Inflammatory macrophage treated with lipopolysaccharide for 4 hours (primary cell): ENCODE data around the gene PITPNC1.
"Not testable (repeated sequence)": the region's sequence is repeated elsewhere in the genome, so short reads cannot be mapped to it uniquely, and the experiment has no call there.

Experiments used
- DNase-seq: peaks from one replicate; pipeline ENCODE4 v3.0.0-alpha.2; 2020

PITPNC1 gene

GRCh38 chr17:67401598-67402504 lies 24.8 kb downstream of the PITPNC1 start:
- peak; percentile 91 for DNase-seq

- no peak for DNase-seq
These were observed 26.0 kb downstream of the PITPNC1 start for GRCh38 chr17:67403065-67403464.

GRCh38 chr17:67403483-67403882 lies 26.4 kb downstream of the PITPNC1 start:
- DNase-seq: no peak

- DNase-seq: not testable (repeated sequence)
These were observed 31.4 kb downstream of the PITPNC1 start for GRCh38 chr17:67408455-67408830.

GRCh38 chr17:67411397-67411796 lies 34.3 kb downstream of the PITPNC1 start:
- DNase-seq: peak; percentile 65

GRCh38 chr17:67412032-67412431 lies 35.0 kb downstream of the PITPNC1 start:
- no peak for DNase-seq

GRCh38 chr17:67412941-67413340 lies 35.9 kb downstream of the PITPNC1 start:
- no peak for DNase-seq

- no peak for DNase-seq
These were observed 36.3 kb downstream of the PITPNC1 start for GRCh38 chr17:67413388-67413787.

- DNase-seq: no peak
These were observed 37.0 kb downstream of the PITPNC1 start for GRCh38 chr17:67414130-67414529.

GRCh38 chr17:67414559-67414958 lies 37.5 kb downstream of the PITPNC1 start:
- DNase-seq: no peak

GRCh38 chr17:67415291-67415690 lies 38.2 kb downstream of the PITPNC1 start:
- no peak for DNase-seq

GRCh38 chr17:67417507-67417906 lies 40.4 kb downstream of the PITPNC1 start:
- no peak for DNase-seq

GRCh38 chr17:67420994-67421393 lies 43.9 kb downstream of the PITPNC1 start:
- no peak for DNase-seq

GRCh38 chr17:67421869-67422273 lies 44.8 kb downstream of the PITPNC1 start:
- peak; percentile 86 for DNase-seq

GRCh38 chr17:67422296-67422695 lies 45.2 kb downstream of the PITPNC1 start:
- not testable (repeated sequence) for DNase-seq

GRCh38 chr17:67422897-67423296 lies 45.8 kb downstream of the PITPNC1 start:
- no peak for DNase-seq

- no peak for DNase-seq
These were observed 48.6 kb downstream of the PITPNC1 start for GRCh38 chr17:67425571-67426160.

GRCh38 chr17:67427424-67427823 lies 50.3 kb downstream of the PITPNC1 start:
- DNase-seq: no peak

GRCh38 chr17:67430515-67430914 lies 53.4 kb downstream of the PITPNC1 start:
- DNase-seq: not testable (repeated sequence)

GRCh38 chr17:67431249-67432015 lies 54.4 kb downstream of the PITPNC1 start:
- DNase-seq: peak; percentile 90

- DNase-seq: no peak
These were observed 56.3 kb downstream of the PITPNC1 start for GRCh38 chr17:67433248-67433924.

GRCh38 chr17:67434061-67434525 lies 57.0 kb downstream of the PITPNC1 start:
- DNase-seq: peak; percentile 95

- DNase-seq: peak; percentile 81
These were observed 58.0 kb downstream of the PITPNC1 start for GRCh38 chr17:67435122-67435521.
